SK-N-SH (cell line): ENCODE measurements around the gene BDNF. TPM values are rescaled to one million over a fixed set of nuclear protein-coding genes. Genes with fewer than 3 reads are reported as not detected.

ENCODE experiments used
- CTCF ChIA-PET: fragments of 300-600, 350-600 bp; formaldehyde crosslinking; extraction: SDS; loops from one replicate; lab custom pipeline; 2021; lab: Yijun Ruan, JAX
- POLR2A ChIA-PET: fragments of 350-600 bp; sonication (Branson Sonifier 250); formaldehyde crosslinking; extraction: SDS; loops from one replicate; lab custom pipeline; 2020; ENCODE audit warnings: antibody characterized with exemption, inconsistent platforms; lab: Yijun Ruan, JAX
- DNase-seq: peaks from one replicate; pipeline ENCODE4 v3.0.0; 2012
- H2AFZ ChIP-seq: fragments of 200-600 bp; sonication (generic); 2 replicates; pipeline ENCODE4 v1.8.1; 2016; ENCODE audit warnings: antibody characterized with exemption, mild to moderate bottlenecking, low read depth
- H3F3A ChIP-seq: fragments of 200-600 bp; sonication (generic); replicated peaks from 2 replicates; pipeline ENCODE3; 2016; ENCODE audit warnings: antibody characterized with exemption, mild to moderate bottlenecking; ENCODE audit not compliant: insufficient read depth
- H3K27ac ChIP-seq, 2 experiments: fragments of 200-500 bp in 1 of 2; fragments of 200-600 bp in 1 of 2; sonication (Bioruptor generic) in 1 of 2; sonication (generic), shearing (Covaris generic) in 1 of 2; 2 replicates each; pipeline versions ENCODE4 v1.5.1 to v1.6.1; 2014 to 2016; ENCODE audit warnings: low read depth in 2 of 2, inconsistent platforms in 1 of 2, low read length in 1 of 2, mild to moderate bottlenecking in 1 of 2, mixed read lengths in 1 of 2
- H3K27me3 ChIP-seq: fragments of 200-600 bp; sonication (generic), shearing (Covaris generic); 2 replicates; pipeline ENCODE4 v1.6.1; 2016; ENCODE audit warnings: mixed run types; ENCODE audit not compliant: insufficient read depth
- H3K36me3 ChIP-seq, 2 experiments: fragments of 200-500 bp in 1 of 2; fragments of 200-600 bp in 1 of 2; sonication (Bioruptor generic) in 1 of 2; sonication (generic) in 1 of 2; replicated peaks in 1 of 2; 2 replicates each; pipeline versions ENCODE3 to v1.5.1; 2014 to 2016; ENCODE audit warnings: low read length in 1 of 2, mild to moderate bottlenecking in 1 of 2; ENCODE audit not compliant: insufficient read depth in 2 of 2, control insufficient read depth in 1 of 2
- H3K4me1 ChIP-seq, 2 experiments: fragments of 200-500 bp in 1 of 2; fragments of 200-600 bp in 1 of 2; sonication (Bioruptor generic) in 1 of 2; sonication (generic), shearing (Covaris generic) in 1 of 2; 2 replicates each; pipeline versions ENCODE4 v1.5.1 to v1.6.1; 2014 to 2016; ENCODE audit warnings: low read depth in 1 of 2, low read length in 1 of 2, mixed run types in 1 of 2; ENCODE audit not compliant: insufficient read depth in 2 of 2, control insufficient read depth in 1 of 2
- H3K4me2 ChIP-seq: fragments of 200-600 bp; sonication (generic), shearing (Covaris generic); 2 replicates; pipeline ENCODE4 v1.6.1; 2017; ENCODE audit warnings: mixed run types
- H3K4me3 ChIP-seq, 2 experiments: fragments of 200-500 bp in 1 of 2; fragments of 200-600 bp in 1 of 2; sonication (Bioruptor generic) in 1 of 2; sonication (generic), shearing (Covaris generic) in 1 of 2; 2 replicates each; pipeline versions ENCODE4 v1.5.1 to v1.8.1; 2014 to 2016; ENCODE audit warnings: low read depth in 2 of 2, inconsistent platforms in 1 of 2, low read length in 1 of 2, mild to moderate bottlenecking in 1 of 2, mixed read lengths in 1 of 2, moderate library complexity in 1 of 2
- H3K79me2 ChIP-seq: fragments of 200-600 bp; sonication (generic); 2 replicates; pipeline ENCODE4 v1.8.1; 2017; ENCODE audit warnings: mild to moderate bottlenecking; ENCODE audit not compliant: insufficient read depth
- H3K9ac ChIP-seq: fragments of 200-600 bp; sonication (generic); 2 replicates; pipeline ENCODE4 v1.6.1; 2017; ENCODE audit warnings: mixed run types
- H3K9me2 ChIP-seq: fragments of 200-600 bp; sonication (generic); 2 replicates; pipeline ENCODE4 v1.6.1; 2017; ENCODE audit warnings: mixed run types
- H3K9me3 ChIP-seq: fragments of 200-600 bp; sonication (generic); 2 replicates; pipeline ENCODE4 v1.6.1; 2017; ENCODE audit warnings: mixed run types, mild to moderate bottlenecking, moderate library complexity
- H4K20me1 ChIP-seq: fragments of 200-600 bp; sonication (generic); 2 replicates; pipeline ENCODE4 v1.6.1; 2017; ENCODE audit warnings: mild to moderate bottlenecking, mixed run types; ENCODE audit not compliant: insufficient read depth
- CHD2 ChIP-seq: fragments of 150-350 bp; IDR thresholded peaks from 2 replicates; pipeline ENCODE4 v1.6.1; 2018; ENCODE audit warnings: low read length; ENCODE audit not compliant: partially characterized antibody
- FOXJ3 ChIP-seq: sonication (generic); formaldehyde crosslinking; IDR thresholded peaks from 2 replicates; pipeline ENCODE4 v1.5.1; 2020; ENCODE audit warnings: mild to moderate bottlenecking, missing genetic modification reagents
- GABPA ChIP-seq: IDR thresholded peaks from 2 replicates; pipeline ENCODE4 v1.4.0; 2012; ENCODE audit warnings: low read depth, mild to moderate bottlenecking
- NFIC ChIP-seq: IDR thresholded peaks from 2 replicates; pipeline ENCODE4 v1.4.0; 2012; ENCODE audit warnings: borderline replicate concordance
- NRF1 ChIP-seq: IDR thresholded peaks from 2 replicates; pipeline ENCODE4 v1.6.1; 2012; ENCODE audit warnings: low read depth, mild to moderate bottlenecking, low read length
- TAF1 ChIP-seq: IDR thresholded peaks from 2 replicates; pipeline ENCODE4 v1.6.1; 2012; ENCODE audit warnings: low read depth, mild to moderate bottlenecking, low read length, moderate library complexity, borderline replicate concordance
- YY1 ChIP-seq: IDR thresholded peaks from 2 replicates; pipeline ENCODE4 v1.4.0; 2012; ENCODE audit warnings: low read depth, mild to moderate bottlenecking
- WGBS: methylation state at CpG from one replicate; pipeline ENCODE4 v1.1.6; 2017; ENCODE audit warnings: low lambda C conversion rate; 5-methylcytosine and 5-hydroxymethylcytosine counted together
- polyA plus RNA-seq, 3 experiments: library from polyadenylated mRNA; depleted of rRNA; stranded (reverse); fragments of >200 nt; gene quantifications; 2 replicates each; pipeline ENCODE4 v1.2.3, GENCODE V29; 2012
- TF ChIP-seq, protein P1 (sequence below): IDR thresholded peaks from 2 replicates; pipeline ENCODE4; 2012
- TF ChIP-seq, protein P2 (sequence below): fragments of 200-600 bp; sonication (generic); IDR thresholded peaks from 2 replicates; pipeline ENCODE4 v1.6.1; 2017; ENCODE audit warnings: antibody characterized with exemption, mild to moderate bottlenecking, moderate library complexity
- TF ChIP-seq, protein P3 (sequence below): IDR thresholded peaks from 2 replicates; pipeline ENCODE4 v1.4.0; 2012; ENCODE audit warnings: low read depth
- TF ChIP-seq, protein P4 (sequence below): IDR thresholded peaks from 2 replicates; pipeline ENCODE4 v1.6.1; 2012; ENCODE audit warnings: mild to moderate bottlenecking, low read depth, low read length, moderate library complexity

The BDNF gene
- polyA plus RNA-seq, 1 of the 3 experiments (the other 2 are of a cell fraction), result 21.3 TPM

DNA sequence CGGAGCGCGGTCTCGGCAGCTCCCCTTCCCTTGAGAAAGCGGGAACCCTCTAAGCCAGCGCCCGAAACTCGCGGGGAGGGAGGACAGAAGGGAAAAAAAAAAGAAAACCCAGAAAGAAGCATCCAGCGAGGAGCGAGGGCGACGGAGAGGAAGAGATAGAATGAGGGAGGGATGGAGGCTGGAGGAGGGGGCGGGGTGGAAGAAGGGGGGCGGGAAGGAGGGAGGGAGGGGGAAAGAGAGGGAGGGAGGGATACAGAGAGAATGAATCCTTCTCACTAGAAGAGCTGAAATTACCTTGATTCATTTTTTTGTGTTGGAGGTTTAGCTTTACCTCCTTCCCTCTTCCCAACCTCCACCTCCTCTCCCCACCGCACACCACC lies 19.3 kb upstream of the BDNF start:
- ChIA-PET CTCF (interaction anchor here (0.8 to 14.0 kb wide), 10 partner anchors 8 to 810 kb away, joined by 3 to 243 read pairs (median 4); partner anchors contain the start of genes BDNF, KIF18A and METTL15), POLR2A (interaction anchor here (0.6 to 1.5 kb wide), 4 partner anchors 13 to 389 kb away, joined by 3 to 5 read pairs (median 4); partner anchors contain the start of genes KIF18A and METTL15)
- DNase-seq, result peak; percentile 52
- Histone ChIP-seq H3F3A (peaks cover 14% of the 10 kb centered on the region), H3K9ac (peak overlapping the region; percentile 91), H3K4me1 (peaks cover 5 to 21% of the 10 kb centered on the region in 2 experiments; a peak in 3 of 4 replicates), H3K79me2 (no peaks in the 10 kb centered on the region), H3K4me2 (peak overlapping the region; percentile 91), H3K27ac (peak overlapping the region in 1 of 2 experiments; percentile 93; a peak in 3 of 4 replicates), H4K20me1 (no peaks in the 10 kb centered on the region), H3K27me3 (peaks cover 9% of the 10 kb centered on the region; the same call in 1 of the 2 replicates), H3K9me3 (no peaks in the 10 kb centered on the region), H2AFZ (peak overlapping the region; percentile 94), H3K9me2 (no peaks in the 10 kb centered on the region), H3K36me3 (no peaks in the 10 kb centered on the region), H3K4me3 (peak overlapping the region; percentile 77 to 90)
- TF ChIP-seq GABPA, result no peak
- TF ChIP-seq FOXJ3, result no peak
- TF ChIP-seq NRF1, result no peak
- TF ChIP-seq, protein P1, sequence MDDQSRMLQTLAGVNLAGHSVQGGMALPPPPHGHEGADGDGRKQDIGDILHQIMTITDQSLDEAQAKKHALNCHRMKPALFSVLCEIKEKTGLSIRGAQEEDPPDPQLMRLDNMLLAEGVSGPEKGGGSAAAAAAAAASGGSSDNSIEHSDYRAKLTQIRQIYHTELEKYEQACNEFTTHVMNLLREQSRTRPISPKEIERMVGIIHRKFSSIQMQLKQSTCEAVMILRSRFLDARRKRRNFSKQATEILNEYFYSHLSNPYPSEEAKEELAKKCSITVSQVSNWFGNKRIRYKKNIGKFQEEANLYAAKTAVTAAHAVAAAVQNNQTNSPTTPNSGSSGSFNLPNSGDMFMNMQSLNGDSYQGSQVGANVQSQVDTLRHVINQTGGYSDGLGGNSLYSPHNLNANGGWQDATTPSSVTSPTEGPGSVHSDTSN, result no peak
- TF ChIP-seq, protein P2, sequence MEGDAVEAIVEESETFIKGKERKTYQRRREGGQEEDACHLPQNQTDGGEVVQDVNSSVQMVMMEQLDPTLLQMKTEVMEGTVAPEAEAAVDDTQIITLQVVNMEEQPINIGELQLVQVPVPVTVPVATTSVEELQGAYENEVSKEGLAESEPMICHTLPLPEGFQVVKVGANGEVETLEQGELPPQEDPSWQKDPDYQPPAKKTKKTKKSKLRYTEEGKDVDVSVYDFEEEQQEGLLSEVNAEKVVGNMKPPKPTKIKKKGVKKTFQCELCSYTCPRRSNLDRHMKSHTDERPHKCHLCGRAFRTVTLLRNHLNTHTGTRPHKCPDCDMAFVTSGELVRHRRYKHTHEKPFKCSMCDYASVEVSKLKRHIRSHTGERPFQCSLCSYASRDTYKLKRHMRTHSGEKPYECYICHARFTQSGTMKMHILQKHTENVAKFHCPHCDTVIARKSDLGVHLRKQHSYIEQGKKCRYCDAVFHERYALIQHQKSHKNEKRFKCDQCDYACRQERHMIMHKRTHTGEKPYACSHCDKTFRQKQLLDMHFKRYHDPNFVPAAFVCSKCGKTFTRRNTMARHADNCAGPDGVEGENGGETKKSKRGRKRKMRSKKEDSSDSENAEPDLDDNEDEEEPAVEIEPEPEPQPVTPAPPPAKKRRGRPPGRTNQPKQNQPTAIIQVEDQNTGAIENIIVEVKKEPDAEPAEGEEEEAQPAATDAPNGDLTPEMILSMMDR, result no peak
- no peak for TF ChIP-seq TAF1
- TF ChIP-seq, protein P3, sequence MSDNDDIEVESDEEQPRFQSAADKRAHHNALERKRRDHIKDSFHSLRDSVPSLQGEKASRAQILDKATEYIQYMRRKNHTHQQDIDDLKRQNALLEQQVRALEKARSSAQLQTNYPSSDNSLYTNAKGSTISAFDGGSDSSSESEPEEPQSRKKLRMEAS, result no peak
- TF ChIP-seq, protein P4, sequence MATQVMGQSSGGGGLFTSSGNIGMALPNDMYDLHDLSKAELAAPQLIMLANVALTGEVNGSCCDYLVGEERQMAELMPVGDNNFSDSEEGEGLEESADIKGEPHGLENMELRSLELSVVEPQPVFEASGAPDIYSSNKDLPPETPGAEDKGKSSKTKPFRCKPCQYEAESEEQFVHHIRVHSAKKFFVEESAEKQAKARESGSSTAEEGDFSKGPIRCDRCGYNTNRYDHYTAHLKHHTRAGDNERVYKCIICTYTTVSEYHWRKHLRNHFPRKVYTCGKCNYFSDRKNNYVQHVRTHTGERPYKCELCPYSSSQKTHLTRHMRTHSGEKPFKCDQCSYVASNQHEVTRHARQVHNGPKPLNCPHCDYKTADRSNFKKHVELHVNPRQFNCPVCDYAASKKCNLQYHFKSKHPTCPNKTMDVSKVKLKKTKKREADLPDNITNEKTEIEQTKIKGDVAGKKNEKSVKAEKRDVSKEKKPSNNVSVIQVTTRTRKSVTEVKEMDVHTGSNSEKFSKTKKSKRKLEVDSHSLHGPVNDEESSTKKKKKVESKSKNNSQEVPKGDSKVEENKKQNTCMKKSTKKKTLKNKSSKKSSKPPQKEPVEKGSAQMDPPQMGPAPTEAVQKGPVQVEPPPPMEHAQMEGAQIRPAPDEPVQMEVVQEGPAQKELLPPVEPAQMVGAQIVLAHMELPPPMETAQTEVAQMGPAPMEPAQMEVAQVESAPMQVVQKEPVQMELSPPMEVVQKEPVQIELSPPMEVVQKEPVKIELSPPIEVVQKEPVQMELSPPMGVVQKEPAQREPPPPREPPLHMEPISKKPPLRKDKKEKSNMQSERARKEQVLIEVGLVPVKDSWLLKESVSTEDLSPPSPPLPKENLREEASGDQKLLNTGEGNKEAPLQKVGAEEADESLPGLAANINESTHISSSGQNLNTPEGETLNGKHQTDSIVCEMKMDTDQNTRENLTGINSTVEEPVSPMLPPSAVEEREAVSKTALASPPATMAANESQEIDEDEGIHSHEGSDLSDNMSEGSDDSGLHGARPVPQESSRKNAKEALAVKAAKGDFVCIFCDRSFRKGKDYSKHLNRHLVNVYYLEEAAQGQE, result no peak
- no peak for TF ChIP-seq YY1
- no peak for TF ChIP-seq CHD2
- no peak for TF ChIP-seq NFIC
- 1% methylated on average over 16 of the region's 16 CpGs for WGBS
